Measurements from ENCODE around the gene NALF2.

NALF2 gene

GRCh38 chrX:69503782-69504625 is at the start of gene NALF2:
Gene NALF2 (plus strand): TSS chrX:69504326. CDS start chrX:69505283, 957 bp downstream.
- DNase-seq, result peak; percentile 34

GRCh38 chrX:69457756-69458155 is 46.4 kb upstream of the NALF2 start:
- DNase-seq, result no peak

- DNase-seq, result no peak
Measured at GRCh38 chrX:69466546-69466945, 37.6 kb upstream of the NALF2 start.

GRCh38 chrX:69469975-69470374 is 34.2 kb upstream of the NALF2 start:
- no peak for DNase-seq

GRCh38 chrX:69489625-69490024 is 14.5 kb upstream of the NALF2 start:
- DNase-seq, result no peak

GRCh38 chrX:69493193-69493592 is 10.9 kb upstream of the NALF2 start:
- DNase-seq, result peak; percentile 35

GRCh38 chrX:69493766-69494165 is 10.4 kb upstream of the NALF2 start:
- DNase-seq, result no peak

DNA sequence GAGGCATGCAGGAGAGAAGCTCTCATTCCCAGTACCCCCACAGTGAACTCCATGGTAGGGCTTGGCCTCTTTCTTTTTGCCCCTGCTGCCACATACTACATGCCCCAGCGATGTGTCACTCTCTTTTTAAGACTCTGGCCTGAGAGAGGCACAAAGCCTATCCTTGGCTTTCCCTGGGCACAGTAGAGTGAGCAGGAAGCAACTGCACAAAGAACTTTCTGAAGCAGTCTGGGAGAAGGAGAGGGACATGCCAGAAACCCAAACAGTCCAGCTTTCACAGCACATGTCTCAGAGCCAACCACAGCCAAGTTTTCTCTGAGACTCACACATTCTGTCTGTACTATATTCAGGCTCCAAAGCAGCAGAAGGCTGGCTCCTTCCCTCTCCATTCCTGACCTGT is 7.9 kb upstream of the NALF2 start:
- DNase-seq, result no peak

DNA sequence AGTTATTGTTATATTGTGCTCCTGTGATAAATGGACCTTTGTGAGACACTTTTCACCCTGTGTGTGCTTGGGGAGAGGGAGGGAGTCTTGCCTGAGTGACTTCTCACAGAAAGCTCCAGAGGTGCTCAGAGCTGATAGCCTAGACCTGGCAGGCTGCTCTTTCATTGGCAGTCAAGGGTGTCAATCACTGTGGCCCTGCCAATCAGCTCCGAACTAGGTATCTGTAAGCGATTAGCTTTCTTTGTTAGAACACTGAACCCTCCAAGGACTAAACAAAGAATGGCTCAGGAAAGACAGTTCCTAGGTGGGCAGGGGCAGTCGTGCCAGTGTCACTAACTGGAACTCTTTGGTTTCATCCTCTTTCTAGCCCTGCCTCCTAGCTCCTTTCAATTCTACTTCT is 2.7 kb upstream of the NALF2 start:
- DNase-seq, result no peak

GRCh38 chrX:69503228-69503781 is 821 bp upstream of the NALF2 start:
- DNase-seq, result no peak

- DNase-seq, result no peak
Measured at GRCh38 chrX:69504626-69505612, 793 bp downstream of the NALF2 start.

GRCh38 chrX:69505772-69506616 is 1.9 kb downstream of the NALF2 start:
- DNase-seq, result no peak

GRCh38 chrX:69506617-69507499 is 2.7 kb downstream of the NALF2 start:
- no peak for DNase-seq

DNA sequence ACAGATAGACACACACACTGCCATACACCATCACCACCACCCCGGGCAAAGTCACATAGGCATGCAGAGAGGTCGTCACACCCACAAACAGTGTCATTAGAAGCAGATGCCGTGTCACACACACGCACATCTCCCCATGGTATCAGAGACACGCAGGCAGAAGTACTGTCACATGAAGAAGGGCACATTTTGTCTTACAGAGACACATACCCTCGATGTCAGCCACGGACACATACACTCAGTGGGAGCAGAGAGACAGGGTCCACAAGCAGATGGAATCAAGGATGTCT is 3.3 kb downstream of the NALF2 start:
- DNase-seq, result no peak

- DNase-seq, result no peak
Measured at GRCh38 chrX:69508610-69509009, 4.5 kb downstream of the NALF2 start.

- no peak for DNase-seq
Measured at GRCh38 chrX:69510137-69510715, 6.1 kb downstream of the NALF2 start.

DNA sequence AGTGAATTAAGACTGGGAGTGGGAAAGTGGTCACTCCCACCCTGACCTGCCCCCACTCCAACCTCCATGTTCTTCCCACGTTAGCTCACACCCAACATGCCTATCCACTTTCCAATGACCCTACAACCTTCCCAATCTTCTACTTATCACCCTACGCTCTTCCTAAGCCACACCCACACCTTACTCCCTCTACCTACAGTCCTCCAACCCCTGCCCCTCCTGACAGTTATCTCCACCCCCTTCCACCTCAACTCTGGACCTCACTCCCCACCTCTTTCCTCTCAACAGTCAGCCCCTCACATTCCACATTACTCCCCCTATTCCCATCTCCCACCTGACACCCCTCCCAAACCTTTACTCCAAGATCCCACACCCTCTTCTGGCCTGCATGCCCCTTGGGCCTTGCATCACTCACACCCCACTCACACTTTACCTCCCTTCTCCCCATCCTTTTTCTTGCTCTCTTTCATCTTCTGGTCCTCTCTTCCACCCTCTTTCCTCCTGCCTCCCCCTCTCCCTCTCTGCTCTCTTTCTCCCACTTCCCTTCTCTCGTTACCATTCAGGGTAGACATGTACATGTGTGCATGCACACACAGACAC is 6.9 kb downstream of the NALF2 start:
- DNase-seq, result no peak

DNA sequence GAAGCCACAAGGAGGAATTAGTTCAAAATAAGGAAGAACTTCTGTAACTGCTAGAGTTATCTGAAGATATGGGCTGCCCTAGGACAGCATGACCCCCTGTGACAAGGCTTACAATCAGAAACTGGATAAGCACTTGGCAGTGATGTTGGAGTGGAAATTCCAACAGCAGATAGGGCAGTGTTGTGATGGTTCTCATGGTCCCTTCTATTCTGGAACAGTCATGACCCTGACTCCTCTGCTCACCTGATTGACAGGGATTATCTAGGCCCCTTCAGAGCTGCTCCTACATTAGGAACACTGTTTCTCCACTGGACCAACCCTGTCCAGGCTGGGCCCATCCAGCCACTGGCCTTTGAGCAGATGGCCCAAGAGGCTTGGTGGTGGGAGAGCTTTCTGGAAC is 17.9 kb downstream of the NALF2 start:
- no peak for DNase-seq

GRCh38 chrX:69523314-69523713 is 19.2 kb downstream of the NALF2 start:
- no peak for DNase-seq

- no peak for DNase-seq
Measured at GRCh38 chrX:69524781-69525363, 20.7 kb downstream of the NALF2 start.

Measured in activated CD4-positive, alpha-beta T cell treated with anti-CD3 and anti-CD28 coated beads, Interleukin-2, amount 50 U/mL, for 1 hour (primary cell).